Left ventricle myocardium superior (tissue), 1 donor: ENCODE results near the gene HYAL3. TPM values are rescaled to one million over a fixed set of nuclear protein-coding genes. Genes with fewer than 3 reads are reported as not detected.

Experiments
- ATAC-seq: fragments of 200-7000 bp; cut with Tn5 transposase; one replicate; pipeline ENCODE4 v1.9.1; 2020; ENCODE audit warnings: mild to moderate bottlenecking, moderate library complexity
- DNase-seq: peaks from one replicate; pipeline ENCODE4 v3.0.0-alpha.2; 2020
- intact Hi-C: fragments of 100-400 bp; cut with micrococcal nuclease; formaldehyde crosslinking; loops from one replicate; pipeline ENCODE4 v1.11.0; 2022
- long read RNA-seq: library from polyadenylated mRNA; unstranded; transcript quantifications from one replicate; pipeline ENCODE4 v2.0.0, GENCODE V29; 2021
- total RNA-seq: library from RNA; stranded (reverse); fragmentation: NEBNext Ultra II Directional; extraction: Animal tissue kit (Norgen Biotek cat#: 25700); gene quantifications from one replicate; pipeline ENCODE4 v1.2.1, GENCODE V29; 2021
- donor health status: DM: no; HTN: yes; CAD: no; lungs with severe emphysema.

The HYAL3 gene, protein sequence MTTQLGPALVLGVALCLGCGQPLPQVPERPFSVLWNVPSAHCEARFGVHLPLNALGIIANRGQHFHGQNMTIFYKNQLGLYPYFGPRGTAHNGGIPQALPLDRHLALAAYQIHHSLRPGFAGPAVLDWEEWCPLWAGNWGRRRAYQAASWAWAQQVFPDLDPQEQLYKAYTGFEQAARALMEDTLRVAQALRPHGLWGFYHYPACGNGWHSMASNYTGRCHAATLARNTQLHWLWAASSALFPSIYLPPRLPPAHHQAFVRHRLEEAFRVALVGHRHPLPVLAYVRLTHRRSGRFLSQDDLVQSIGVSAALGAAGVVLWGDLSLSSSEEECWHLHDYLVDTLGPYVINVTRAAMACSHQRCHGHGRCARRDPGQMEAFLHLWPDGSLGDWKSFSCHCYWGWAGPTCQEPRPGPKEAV
- total RNA-seq, result 0.92 TPM
- long read RNA-seq, partial matches to known transcripts, result 1 of 3 reads
- long read RNA-seq, other reads (novel, unspliced or antisense), result 0 of 3 reads

DNA sequence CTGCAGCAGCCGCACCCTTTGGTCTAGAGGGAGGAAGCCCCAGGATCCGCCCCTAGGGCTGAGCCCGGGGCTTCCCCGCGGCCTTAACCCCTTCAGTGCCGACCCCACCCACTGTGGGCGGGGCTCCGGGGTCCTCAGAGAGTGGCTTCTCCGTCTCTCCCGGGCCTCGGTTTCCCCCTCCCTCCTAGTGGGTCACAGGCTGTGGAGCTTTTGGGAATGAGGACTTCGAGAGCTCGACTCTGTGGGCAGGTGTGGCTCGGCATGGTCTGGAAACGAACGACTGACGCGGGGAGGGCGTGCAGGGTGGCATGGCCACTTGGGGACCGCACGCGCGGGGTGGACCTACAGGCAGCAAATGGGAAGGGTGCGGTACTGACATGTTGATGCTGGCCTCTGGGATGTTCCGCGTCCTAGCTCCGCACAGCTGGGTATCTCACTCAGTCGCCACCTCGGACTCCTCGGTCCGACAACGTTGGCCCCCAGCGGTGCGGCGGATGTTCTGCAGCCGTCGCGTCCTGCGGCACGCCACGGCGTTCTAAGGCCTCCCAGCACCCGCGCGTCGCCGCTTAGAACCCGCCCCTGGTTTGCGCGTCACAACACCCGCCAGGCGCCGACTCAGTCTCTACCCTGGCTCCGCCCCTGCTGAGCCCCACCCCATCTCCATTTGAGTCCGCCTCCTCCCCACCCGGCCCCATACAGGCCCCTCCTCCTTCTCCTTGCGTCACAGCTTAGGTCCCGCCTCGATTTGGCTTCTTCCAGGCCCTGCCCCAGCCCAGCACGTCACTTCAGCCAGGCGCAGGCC, at the start of gene HYAL3, which contains the start of gene NAA80:
HYAL3 (minus strand) TSS at position 570 of the 802 bp plus-strand sequence. CDS start 3,803 bp downstream, outside the sequence.
NAA80 (minus strand) TSS at position 570 of the 802 bp plus-strand sequence. CDS start 1,942 bp downstream, outside the sequence.
- ATAC-seq, result peak; percentile 85
- intact Hi-C loops, result no loop called here
- peak; percentile 100 for DNase-seq

DNA sequence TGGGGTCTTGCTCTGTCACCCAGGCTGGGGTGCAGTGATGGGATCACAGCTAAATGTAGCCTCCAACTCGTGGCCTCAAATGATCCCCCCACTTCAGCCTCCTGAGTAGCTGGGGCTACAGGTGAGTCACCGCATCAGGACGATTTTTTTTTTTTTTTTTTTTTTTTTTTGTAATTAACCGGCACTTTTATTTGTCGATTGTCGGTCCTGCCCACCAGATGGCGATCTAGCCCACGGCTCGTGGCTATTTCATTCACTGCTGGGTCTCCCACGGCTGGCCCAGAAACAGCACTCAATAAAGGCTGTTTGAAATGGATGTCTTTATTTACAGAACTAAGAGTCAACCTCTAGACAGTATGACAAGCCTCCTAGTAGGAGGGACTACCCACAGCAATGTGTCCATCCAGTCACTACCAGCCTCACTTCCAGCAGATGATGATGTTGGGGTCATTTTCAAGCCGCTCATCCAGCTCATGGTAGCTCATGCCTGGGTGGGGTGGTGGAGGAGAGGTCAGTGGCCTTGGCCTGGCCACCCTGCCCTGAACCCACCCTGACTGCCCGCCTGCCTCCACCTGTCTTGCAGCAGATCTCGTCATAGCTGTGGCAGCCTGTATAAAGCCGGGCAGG, 48.1 kb upstream of the HYAL3 start:
- DNase-seq, result peak; percentile 77
- intact Hi-C loops, result loop anchor here (5.0 kb wide), 1 partner anchor 195 kb away; no protein-coding TSS in a partner anchor
- ATAC-seq, result no peak

DNA sequence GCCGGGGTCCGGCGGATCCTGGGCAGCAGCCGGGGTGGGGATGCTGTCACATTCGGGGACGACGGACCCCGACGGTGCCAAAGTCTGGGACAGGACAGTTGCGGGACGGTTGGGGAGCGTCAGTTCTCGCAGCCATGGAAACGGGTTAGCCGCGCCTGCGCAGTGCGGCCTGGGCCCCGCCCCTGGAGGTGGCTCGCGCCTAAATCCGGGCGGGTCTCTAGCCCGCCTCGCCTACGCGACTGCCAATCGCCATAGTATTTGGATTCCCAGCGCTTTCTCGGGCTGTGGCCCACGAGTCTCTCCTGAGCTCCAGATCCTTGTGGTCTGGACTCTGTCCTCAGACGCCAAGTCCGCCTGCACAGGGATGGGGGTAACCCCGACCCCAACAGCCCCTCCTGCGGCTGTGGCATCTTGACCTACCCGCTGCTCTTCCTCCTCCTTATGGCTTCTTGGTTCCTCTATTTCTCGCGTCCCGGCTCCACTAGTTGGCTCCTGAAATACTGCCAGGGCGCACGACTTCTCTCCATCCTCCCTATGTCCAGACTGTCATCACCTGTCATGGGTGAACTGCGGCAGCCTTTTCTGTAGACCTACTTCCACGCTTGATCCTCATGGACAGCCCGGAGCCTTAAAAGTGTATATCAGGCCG, 46.5 kb upstream of the HYAL3 start, which contains the start of gene ZMYND10:
ZMYND10 (minus strand) TSS at position 147 of the 649 bp plus-strand sequence. CDS start 153 bp downstream, outside the sequence.
- ATAC-seq (peak; percentile 36), DNase-seq (peak; percentile 87)
- intact Hi-C loops, result loop anchor here (5.0 kb wide), 1 partner anchor 197 kb away; no protein-coding TSS in a partner anchor

DNA sequence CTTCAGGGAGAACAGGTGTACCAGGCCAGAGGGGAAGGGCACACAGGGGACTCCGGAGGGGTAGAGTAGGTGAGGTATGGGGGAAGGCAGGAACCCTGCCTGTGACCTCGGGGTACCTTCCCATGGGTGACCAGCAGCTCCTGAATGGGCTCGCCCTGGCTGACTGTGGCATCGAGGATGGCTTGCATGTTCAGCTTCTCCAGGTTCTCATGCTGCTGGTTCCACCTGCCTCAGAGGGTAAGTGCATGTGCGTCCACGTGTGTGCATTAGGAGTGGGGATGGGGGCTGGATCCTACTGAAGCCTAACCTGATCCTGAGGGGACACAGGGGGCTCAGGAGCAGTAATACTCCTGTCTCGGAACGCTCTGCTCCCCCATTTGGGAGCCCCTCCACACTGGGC, 45.8 kb upstream of the HYAL3 start:
- intact Hi-C loops, result loop anchor here (5.0 kb wide), 1 partner anchor 197 kb away; no protein-coding TSS in a partner anchor
- DNase-seq, result no peak
- no peak for ATAC-seq

DNA sequence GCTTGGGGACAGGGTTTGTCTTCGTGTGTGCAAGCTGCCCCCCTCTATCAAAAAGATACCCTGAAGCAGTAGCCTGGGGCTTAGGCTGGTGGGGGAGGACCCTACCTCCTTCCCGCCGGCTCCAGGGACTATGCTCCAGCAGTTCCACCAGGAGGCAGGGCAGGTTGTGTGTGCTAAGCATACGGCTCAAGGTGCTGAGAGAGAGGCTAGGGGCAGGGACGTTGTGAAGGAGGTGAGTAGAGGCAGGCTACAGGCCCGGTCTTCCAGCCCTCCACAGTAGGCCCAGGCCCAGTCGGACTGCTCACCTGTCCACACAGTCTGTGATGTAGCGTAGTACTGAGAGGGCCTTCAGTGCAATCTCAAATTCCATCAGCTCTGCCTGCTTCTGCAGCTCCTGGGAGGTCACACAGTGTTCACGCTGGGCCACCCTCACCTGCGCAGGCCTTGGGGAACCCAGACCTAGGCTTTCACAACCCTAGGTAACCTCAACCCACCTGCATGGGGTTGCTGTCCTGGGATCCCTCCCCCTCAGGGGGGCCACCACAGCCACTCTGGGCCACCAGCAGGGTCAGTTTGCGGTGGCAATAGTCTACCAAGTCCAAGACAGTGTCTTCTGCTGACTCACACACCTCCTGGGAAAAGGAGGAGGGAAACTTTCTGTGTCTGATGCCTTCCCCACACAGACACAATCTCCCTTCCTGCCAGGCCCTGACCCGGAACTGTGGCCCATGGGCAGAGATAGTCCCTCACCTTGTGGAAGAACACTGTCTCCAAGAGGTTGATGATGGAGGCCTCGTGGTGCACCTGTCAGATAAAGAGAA, 43.8 kb upstream of the HYAL3 start:
- intact Hi-C loops, result no loop called here
- ATAC-seq (no peak), DNase-seq (no peak)

DNA sequence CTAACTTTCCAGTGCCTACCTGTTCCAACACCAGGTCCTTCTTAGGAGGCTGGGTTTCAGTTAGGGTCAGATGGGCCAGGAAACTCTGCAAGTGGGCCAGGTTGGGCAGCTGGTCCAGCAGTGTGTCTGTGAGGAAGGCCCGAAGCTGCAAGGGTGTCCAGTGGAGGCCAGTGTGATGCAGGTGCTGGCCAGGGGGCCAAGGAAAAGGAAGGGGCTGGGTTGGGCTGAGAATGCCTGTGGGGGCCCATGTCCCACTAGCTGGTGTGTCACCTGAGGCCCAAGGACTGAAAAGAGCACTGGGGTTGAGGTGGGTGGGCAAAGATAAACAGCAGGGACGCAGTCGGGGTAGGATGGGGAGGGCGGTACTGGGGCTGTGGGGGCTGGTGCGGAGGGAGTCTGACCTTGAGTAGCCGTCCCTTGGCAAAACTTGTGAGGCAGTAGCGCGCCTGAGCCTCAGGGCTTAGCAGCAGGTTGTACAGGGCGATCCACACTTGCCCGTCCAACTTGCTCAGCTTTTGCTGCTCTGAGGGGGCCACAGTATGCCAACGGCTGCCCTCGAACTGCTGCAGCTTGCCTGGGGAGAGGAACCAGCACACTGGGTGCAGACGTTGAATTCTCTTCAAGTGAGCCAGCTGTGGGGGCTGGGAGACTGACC, 42.9 kb upstream of the HYAL3 start:
- DNase-seq (no peak), ATAC-seq (no peak)
- intact Hi-C loops, result no loop called here

DNA sequence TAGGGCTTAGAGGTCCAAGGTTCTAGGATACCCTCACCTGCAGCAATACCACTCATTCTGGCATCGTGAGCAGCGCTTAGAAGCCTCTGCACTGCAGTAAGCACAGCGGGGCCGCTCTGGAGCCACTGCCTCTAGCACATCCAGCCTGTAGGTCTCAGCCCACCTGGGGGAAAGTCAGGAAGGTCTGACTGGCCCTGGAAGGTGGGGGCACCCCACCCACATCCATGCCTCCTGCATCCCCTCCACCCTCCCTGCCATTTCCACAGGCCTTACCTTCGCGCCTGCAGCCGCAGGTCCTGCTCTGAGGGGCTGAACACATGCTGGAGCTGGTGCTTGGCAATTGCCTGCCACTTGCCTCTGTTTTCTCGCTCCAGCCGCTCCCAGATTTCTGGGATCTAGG, 42.3 kb upstream of the HYAL3 start:
- ATAC-seq (no peak), DNase-seq (no peak)
- intact Hi-C loops, result no loop called here

DNA sequence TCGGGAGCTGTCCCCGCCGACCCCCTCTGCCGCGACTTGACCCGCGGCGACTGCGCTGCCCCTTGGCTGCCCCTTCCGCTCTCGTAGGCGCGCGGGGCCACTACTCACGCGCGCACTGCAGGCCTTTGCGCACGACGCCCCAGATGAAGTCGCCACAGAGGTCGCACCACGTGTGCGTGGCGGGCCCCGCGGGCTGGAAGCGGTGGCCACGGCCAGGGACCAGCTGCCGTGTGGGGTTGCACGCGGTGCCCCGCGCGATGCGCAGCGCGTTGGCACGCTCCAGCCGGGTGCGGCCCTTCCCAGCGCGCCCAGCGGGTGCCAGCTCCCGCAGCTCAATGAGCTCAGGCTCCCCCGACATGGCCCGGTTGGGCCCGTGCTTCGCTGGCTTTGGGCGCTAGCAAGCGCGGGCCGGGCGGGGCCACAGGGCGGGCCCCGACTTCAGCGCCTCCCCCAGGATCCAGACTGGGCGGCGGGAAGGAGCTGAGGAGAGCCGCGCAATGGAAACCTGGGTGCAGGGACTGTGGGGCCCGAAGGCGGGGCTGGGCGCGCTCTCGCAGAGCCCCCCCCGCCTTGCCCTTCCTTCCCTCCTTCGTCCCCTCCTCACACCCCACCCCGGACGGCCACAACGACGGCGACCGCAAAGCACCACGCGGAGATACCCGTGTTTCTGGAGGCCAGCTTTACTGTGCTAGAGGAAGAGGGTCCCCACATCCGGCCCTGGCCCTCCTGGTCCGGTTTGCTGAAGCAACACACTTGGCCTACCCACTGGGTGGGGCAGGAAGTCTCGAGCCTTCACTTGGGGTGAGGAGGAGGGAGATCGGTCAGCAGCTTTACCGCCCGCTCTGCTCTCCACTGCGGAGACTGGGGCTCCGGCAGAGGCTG, 41.5 kb upstream of the HYAL3 start, which contains the start of gene RASSF1:
RASSF1 (minus strand) TSS at position 389 of the 882 bp plus-strand sequence; CDS start at position 358, 31 bp downstream.
- ATAC-seq, result peak; percentile 39
- intact Hi-C loops, result no loop called here

DNA sequence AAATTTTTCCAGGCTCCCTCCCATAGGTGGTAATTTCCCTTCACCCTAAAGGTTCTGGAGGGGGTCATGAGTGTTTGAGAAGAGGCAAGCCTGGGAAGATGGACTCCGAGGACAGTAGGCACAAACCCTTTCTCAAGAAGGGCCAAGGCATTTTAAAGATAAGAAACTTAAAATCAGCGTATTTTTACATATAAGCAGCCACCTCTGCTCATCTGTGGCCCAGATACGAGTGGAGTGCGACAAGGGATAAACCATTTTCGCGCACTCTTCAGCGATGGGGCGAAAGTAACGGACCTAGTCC, 40.9 kb upstream of the HYAL3 start:
- DNase-seq (no peak), ATAC-seq (no peak)
- intact Hi-C loops, result no loop called here

More for the DNA sequence above, 41.5 kb upstream of the HYAL3 start, which contains the start of gene RASSF1:
- DNase-seq, result peak; percentile 89

DNA sequence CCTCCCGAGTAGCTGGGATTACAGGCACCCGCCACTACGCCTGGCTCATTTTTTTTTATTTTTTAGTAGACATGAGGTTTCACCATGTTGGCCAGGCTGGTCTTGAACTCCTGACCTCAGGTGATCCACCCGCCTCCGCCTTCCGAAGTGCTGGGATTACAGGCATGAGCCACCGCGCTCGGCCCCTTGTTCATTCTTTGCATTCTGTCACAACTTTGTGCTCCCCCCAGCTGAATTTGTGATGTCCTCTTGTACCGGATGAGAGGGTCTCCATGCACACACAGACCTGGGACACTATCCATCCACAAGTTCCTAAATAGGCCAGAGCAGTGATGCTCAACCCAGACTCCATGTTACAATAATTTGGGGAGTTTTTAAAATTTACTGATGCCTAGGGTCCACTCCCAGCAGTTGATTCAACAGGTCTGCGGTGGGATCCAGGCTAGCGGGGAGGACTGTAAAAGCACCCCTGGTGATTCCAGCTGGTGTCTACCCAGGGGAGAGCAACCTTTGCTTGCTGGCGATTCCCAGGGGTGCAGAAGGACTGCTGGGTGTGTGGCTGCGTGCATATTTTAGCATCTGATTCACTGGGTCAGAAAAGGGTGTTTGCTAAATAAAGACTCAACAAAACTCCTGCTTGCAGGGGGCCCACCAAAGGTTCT, 40.4 kb upstream of the HYAL3 start:
- no peak for DNase-seq
- intact Hi-C loops, result no loop called here
- ATAC-seq, result no peak

DNA sequence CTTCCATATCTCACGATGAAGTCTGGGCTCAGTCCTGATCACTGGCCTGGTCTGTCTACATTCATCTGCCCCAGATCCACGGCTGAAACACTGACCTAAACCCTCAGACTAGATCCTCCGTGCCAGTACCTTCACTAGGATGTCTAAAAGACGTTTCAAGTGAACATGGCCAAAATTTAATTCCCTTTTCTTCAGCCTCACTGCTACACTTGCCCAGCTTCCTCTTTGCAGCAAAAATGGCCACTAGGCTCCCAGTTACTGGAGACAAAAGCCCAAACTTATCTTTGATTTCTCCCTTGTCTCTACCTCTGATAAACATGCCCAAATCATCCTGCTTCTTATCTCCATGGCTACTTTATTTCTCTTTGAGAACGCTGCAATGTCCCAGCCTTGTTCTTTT, 39.8 kb upstream of the HYAL3 start:
- ATAC-seq (no peak), DNase-seq (no peak)
- intact Hi-C loops, result no loop called here

DNA sequence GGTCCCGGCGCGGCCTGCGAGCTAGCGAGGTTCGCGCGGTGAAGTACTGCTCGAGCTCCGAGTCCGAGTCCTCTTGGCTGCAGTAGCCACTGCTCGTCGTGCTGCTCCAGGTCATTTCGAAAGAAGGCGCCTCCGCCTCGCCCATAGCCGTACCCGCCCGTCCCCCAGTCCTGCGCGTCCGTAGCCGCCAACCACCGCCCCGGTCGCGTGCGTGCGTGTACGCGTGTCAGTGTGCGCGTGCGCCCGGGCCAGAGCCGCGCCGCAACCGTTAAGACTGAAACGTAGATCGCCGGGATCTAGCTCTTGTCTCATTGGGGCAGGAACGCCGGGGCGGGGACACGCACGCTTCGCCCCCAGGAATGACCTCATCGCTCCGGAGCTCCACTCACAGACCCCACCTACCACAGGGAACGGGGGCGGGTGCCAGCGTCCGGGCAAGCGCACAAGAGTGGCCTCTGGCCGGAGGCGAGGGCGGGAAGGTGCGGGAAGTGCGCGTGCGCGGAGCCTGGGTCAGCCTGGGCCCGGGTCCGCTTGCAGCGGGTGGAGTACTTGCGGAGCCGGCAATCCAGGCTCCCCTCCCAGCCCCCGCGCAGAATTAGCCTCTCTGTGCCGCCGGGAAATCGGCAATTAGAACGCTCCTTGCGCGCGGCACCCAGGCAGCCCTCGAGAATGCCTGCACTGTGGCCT, 38.1 kb upstream of the HYAL3 start:
- ATAC-seq (peak; percentile 87), DNase-seq (peak; percentile 100)
- intact Hi-C loops, result no loop called here

DNA sequence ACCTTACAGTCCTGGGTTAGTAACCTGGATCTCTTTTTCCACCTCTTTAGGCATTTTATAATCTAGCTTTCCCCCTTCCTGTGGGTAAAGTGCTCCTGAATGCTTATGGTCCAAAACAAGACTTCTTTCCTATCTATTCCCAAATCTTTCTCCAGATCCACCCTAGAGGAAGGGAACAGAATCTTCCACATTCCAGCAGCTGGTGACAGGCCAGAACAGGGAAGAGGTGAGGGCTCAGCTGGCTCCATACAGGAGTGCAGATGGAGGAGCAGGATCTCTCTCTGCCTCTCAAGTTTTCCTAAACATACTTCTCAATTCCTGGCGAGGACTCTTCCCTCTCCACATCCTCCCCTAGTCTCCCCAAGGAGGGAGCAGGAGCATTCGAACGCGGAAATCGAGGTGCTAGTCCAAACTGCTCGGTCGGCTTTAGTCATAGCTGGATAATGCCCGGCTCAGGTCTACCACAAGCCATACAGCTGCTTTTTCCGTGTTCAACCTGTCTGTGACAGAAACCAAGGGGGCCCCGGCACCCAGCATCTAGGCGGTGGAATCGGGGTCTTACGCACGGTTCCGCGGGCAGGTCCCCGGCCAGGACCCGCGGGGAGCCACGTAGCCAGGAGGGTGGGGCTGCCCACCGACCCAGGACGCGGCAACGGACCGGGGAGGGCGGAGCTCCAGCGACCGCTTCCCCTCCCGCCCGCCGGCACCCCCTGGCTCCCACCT, 37.4 kb upstream of the HYAL3 start:
- ATAC-seq (no peak), DNase-seq (no peak)
- intact Hi-C loops, result no loop called here

DNA sequence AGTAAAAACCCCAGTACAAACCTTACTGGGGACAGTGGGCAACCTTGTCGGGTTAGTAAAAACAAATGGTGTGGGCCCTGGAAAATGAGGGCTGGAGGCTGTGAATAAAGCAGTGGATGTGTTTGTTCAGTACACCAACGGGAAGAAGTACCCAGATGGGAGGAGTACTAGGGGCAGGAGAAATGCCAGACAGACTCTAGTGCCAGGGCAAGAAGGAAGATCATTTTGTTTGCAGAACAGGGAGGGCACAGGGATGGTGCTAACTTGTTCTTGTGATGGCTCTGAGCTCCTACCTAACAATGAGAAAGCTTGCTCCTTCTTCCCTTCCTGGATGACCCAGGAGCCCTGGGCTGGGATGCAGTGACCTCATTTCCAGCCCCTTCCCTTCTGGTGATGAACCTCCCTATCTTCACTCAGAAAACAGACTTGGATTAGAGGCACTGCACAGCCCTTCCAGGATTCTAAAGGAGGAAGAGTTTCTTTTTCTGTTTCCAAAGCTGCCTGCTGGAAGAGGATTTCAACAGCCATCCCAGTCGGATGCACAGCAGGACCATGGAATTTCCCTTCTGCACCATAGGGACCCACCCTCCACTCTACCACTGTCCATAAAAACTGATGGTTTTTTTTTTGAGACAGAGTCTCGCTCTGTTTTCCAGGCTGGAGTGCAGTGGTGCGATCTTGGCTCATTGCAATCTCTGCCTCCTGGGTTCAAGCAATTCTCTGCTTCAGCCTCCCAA, 35.3 kb upstream of the HYAL3 start:
- ATAC-seq, result no peak

More for the DNA sequence above, 35.3 kb upstream of the HYAL3 start:
- no peak for DNase-seq
- intact Hi-C loops, result no loop called here
